H1 (cell line): ENCODE data around the gene PRODH2. TPM values are rescaled to one million over a fixed set of nuclear protein-coding genes. Genes with fewer than 3 reads are reported as not detected.

ENCODE experiments used
- ASH2L ChIP-seq: fragments of 200-600, 300-600 bp; sonication (generic); IDR thresholded peaks from one replicate; pipeline ENCODE4 v1.7.1; 2017; ENCODE audit warnings: low read length
- GABPA ChIP-seq: IDR thresholded peaks from 2 replicates; pipeline ENCODE4 v1.6.1; 2011; ENCODE audit warnings: mild to moderate bottlenecking, low read length, moderate library complexity, borderline replicate concordance; ENCODE audit not compliant: insufficient read depth
- NRF1 ChIP-seq: IDR thresholded peaks from 2 replicates; pipeline ENCODE4 v1.6.1; 2011; ENCODE audit warnings: mild to moderate bottlenecking, low read depth, low read length, improper control_type of control experiment
- SIN3A ChIP-seq, 2 experiments: IDR thresholded peaks in 1 of 2; conservative IDR thresholded peaks in 1 of 2; 2 replicates each; pipeline ENCODE4 v1.6.1; 2011 to 2012; ENCODE audit warnings: low read length in 2 of 2, improper control_type of control experiment in 1 of 2, low read depth in 1 of 2, mild to moderate bottlenecking in 1 of 2
- TCF12 ChIP-seq: IDR thresholded peaks from 2 replicates; pipeline ENCODE4 v1.6.1; 2011; ENCODE audit warnings: low read depth, mild to moderate bottlenecking, low read length
- polyA plus RNA-seq, 7 experiments: library from polyadenylated mRNA; depleted of rRNA in 3 of 7; stranded (reverse) in 5 of 7; unstranded in 2 of 7; fragments of >200 nt in 5 of 7; fragments of 200-250 nt in 2 of 7; gene quantifications; 1 replicate in 5 of 7; 2 replicates in 1 of 7; 4 replicates in 1 of 7; pipeline versions ENCODE4 v1.2.1 to v1.2.3, GENCODE V29; 2011 to 2013; ENCODE audit warnings: missing spikeins in 2 of 7, mixed read lengths in 2 of 7
- total RNA-seq: library from RNA; stranded (reverse); fragmentation: NEBNext Ultra II Directional; extraction: Animal tissue kit (Norgen Biotek cat#: 25700); gene quantifications from 2 replicates; pipeline ENCODE4 v1.2.1, GENCODE V29; 2021

The PRODH2 gene
- total and polyA plus RNA-seq, 2 of the 8 experiments (the other 6 are each of a cell fraction or from before 2014, with no cell fraction given), result not detected

GRCh38 chr19:35789195-35789977 lies 23.3 kb downstream of the PRODH2 start (continued):
- TF ChIP-seq ASH2L (no peak), NRF1 (no peak), TCF12 (no peak), SIN3A (conservative IDR thresholded peaks at IDR 0.05 in 1 of 2, IDR thresholded peaks at IDR 0.05 in 1 of 2; ENCODE audit: low read depth in 1 of 2, low read length in 2 of 2) (no peak), GABPA (no peak)
